ENCODE data around the gene PGAP1.

DNA sequence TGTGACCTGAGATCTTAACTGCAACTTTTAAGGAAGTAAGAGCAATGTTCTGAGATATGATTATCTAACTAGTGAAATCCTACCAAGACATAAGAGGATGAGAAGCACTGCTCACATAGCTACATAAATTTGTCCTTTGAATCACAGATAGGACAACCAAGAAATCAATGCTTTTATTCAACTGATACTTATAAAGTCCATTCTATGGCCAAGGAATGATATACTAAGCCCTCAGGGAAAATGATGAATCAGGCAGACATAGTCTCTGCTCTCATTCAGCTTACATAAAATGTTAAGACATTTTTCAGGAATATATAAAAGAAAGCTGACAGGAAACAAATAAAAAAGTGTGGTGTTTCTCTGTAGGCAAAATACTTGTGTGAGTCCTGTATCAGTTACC is 39.1 kb downstream of the PGAP1 start:
- TF ChIP-seq BACH1 (IDR thresholded peaks at IDR 0.05; ENCODE audit: low read length) (no peak), CBX5 (IDR thresholded peaks at IDR 0.05; ENCODE audit: low read depth, low read length) (no peak), RFX5 (IDR thresholded peaks at IDR 0.05; ENCODE audit: borderline replicate concordance, low read depth, low read length) (no peak), CTCF (IDR thresholded peaks at IDR 0.05; ENCODE audit: control extremely low read depth in 1 of 3, insufficient read depth in 1 of 3, low read depth in 1 of 3, low read length in 3 of 3) (no peak), GTF2F1 (IDR thresholded peaks at IDR 0.05; ENCODE audit: borderline replicate concordance, low read depth, low read length) (no peak), POLR2A (IDR thresholded peaks at IDR 0.05; ENCODE audit: control extremely low read depth in 1 of 2, low read depth in 2 of 2, low read length in 2 of 2) (no peak), MAX (IDR thresholded peaks at IDR 0.05) (no peak), TAF1 (IDR thresholded peaks at IDR 0.05; ENCODE audit: low read depth, low read length) (no peak), RBBP5 (IDR thresholded peaks at IDR 0.05; ENCODE audit: borderline replicate concordance, low read depth, low read length) (no peak), SP1 (IDR thresholded peaks at IDR 0.05; ENCODE audit: low read depth, low read length) (no peak), RAD21 (IDR thresholded peaks at IDR 0.05 in 1 of 2, conservative IDR thresholded peaks at IDR 0.05 in 1 of 2; ENCODE audit: low read depth in 2 of 2, low read length in 2 of 2) (no peak), BCL11A (IDR thresholded peaks at IDR 0.05; ENCODE audit: low read depth in 2 of 2, low read length in 2 of 2) (no peak), KDM1A (IDR thresholded peaks at IDR 0.05; ENCODE audit: borderline replicate concordance, low read length) (no peak)

All from H1 (cell line).